GM20000 (cell line): ENCODE measurements around the gene TUBB2B.
A peak's percentile ranks its signal among the peaks of the same experiment; 100 is the strongest.

Experiments
- DNase-seq: peaks from one replicate; pipeline ENCODE4 v3.0.0; 2012; ENCODE audit warnings: low spot score
- TF ChIP-seq, protein P1 (sequence below): IDR thresholded peaks from 2 replicates; pipeline ENCODE4 v1.5.1; 2012; ENCODE audit warnings: mild to moderate bottlenecking, control low read depth; ENCODE audit errors: extremely low read depth, missing control alignments

The TUBB2B gene

DNA sequence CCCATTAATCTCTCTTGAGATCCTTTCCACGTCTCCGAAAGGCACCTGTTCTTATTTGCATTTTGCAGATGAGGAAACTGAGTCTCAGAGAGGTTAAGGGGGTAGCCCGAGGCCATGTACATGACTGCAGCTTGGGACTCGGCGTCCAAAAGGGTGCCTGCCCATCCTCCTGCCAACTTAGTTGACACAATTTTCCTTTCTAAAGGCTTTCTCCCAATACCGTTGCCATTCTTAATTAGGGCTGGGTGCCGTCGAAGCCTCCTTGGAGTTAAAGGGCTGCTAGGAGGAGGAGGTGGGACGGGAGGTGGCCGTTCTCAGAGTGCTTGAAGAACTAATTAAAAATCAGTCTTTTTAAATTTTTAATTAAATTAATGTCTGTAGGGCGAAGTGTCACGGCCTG lies 30.7 kb upstream of the TUBB2B start:
- TF ChIP-seq, protein P1, sequence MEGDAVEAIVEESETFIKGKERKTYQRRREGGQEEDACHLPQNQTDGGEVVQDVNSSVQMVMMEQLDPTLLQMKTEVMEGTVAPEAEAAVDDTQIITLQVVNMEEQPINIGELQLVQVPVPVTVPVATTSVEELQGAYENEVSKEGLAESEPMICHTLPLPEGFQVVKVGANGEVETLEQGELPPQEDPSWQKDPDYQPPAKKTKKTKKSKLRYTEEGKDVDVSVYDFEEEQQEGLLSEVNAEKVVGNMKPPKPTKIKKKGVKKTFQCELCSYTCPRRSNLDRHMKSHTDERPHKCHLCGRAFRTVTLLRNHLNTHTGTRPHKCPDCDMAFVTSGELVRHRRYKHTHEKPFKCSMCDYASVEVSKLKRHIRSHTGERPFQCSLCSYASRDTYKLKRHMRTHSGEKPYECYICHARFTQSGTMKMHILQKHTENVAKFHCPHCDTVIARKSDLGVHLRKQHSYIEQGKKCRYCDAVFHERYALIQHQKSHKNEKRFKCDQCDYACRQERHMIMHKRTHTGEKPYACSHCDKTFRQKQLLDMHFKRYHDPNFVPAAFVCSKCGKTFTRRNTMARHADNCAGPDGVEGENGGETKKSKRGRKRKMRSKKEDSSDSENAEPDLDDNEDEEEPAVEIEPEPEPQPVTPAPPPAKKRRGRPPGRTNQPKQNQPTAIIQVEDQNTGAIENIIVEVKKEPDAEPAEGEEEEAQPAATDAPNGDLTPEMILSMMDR, result no peak

DNA sequence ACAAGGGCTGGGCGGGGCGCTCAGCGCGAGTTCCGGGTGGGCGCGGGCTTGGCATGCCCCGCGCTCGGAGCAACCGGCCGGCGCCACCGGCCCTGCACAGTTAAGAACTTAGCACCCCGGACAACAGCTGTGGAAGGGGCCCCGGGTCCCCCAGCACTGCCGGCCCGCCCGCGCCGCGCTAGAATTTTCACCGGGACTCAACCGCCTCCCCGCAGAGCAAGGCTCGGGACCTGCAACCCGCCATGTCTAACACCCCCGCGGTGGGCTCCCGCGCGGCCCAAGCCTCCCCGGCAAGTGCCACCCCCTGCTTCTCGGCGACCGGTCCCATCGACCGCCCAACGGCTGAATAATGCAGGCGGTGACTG lies 26.1 kb upstream of the TUBB2B start:
- no peak for DNase-seq
- TF ChIP-seq, protein P1, result no peak

More for the DNA sequence above, 30.7 kb upstream of the TUBB2B start:
- DNase-seq, result no peak

DNA sequence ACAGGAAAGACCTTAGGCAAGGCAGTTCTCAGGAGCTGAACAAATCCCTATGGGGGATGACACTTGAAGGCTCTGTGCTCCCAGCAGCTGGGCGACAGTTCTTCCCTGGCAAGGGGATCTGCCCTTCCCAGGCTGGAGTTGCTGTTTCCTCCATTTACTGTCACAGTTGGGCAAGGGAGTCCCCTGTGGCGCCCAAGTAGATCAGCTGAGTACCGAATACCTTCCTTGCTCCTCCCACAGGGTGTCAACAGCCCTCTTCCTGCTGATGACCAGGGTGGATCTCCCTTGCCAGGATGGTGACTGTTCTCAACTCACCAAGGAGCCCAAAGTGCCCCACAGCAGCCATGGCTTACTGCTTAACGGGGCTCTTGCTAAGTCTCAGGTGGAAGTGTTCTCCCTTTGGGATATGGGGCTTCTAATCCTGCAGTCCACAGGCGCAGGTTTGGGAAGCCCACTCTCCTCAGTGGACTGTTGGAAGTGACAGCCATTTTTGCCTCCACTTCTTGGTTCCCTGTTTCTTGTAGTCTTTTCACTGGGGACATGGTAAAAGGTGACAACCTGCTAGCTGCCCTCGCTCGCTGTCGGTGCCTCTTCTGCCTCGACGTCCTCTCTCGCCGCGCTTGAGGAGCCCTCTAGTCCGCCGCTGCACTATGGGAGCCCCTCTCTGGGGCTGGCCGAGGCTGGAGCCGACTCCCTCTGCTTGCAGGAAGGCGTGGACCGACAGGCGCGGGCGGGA lies 25.6 kb upstream of the TUBB2B start:
- TF ChIP-seq, protein P1, result no peak
- no peak for DNase-seq

DNA sequence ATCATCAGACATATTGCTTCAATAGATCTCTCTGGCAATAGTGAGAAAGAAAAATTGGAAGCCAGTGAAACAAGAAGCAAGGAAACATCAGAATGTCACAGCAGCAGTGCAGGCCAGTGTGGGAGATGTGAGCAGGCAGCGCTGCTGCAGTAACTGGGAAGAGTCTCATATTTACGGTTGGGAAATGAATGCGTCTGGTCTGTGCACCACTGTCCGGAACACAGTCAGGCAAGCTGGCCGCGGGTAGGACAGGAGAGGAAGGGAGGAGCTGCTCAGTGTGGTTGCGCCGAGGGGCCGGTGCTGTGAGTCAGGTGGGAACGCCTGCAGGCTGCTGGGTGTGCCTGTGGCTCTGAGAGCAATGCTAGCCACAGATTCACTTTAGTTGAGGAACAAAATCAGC lies 24.9 kb upstream of the TUBB2B start:
- DNase-seq, result no peak
- TF ChIP-seq, protein P1, result no peak

DNA sequence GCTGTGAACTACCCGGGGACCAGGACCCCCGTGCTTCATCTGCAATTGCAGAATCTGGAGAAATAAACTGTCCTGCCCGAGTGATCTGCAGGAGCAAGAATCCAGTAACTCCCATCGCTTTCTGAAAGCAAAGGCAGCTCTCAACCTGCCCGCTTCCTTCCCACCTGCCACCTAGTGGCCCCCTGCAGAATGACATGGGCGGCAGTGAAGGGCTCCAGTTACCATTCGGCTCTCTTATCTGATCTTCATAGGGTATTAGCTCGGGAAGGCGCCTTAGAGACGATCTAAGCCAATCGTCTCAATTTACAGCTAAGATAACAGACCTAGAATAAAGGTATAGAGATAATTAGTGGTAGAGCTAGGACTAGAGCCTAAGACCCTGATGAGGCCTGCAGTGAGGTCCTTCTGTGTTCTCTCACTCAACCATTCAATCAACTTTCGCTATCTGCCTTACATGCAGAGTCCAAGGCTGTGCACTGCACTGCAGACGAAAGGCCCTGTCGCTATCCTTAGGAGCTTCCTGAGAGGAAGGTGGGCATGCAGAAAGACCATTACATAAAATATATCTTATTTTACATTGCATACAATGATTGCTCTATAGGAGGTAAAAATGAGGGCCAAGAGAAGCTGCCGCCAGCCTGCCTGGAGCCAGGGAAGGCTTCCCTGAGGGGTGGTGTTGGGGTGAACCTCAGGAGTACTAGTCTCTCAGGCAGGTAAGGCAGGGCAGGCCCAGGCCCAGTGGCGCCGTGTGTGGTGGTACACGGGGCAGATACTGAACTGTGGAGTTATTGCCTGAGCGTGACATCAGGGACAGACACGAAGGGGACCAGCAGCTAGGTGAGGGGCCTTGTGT lies 24.2 kb upstream of the TUBB2B start:
- DNase-seq, result peak; percentile 91
- TF ChIP-seq, protein P1, result peak; percentile 84

DNA sequence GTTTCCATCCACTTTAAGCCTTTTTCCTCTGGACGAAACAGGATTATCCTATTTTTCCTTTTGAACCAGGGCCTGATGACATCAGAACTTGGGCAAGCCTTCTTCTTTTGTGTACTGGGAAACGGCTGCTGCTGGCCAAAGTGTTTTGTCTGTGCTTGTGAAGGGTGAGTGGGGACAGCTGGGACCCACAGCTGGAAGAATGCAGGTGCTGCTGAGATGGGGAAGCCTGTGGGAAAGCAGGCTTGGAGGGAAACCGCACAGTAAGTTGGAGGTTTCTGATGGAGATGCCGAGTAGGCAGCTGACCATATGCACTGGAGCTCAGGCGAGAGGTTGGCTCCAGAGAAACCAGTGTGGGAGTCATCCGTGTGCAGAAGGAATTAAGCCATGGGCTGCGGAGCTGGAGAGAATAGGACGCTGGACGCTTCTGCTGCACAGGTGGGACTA lies 22.8 kb upstream of the TUBB2B start:
- no peak for DNase-seq
- TF ChIP-seq, protein P1, result no peak

DNA sequence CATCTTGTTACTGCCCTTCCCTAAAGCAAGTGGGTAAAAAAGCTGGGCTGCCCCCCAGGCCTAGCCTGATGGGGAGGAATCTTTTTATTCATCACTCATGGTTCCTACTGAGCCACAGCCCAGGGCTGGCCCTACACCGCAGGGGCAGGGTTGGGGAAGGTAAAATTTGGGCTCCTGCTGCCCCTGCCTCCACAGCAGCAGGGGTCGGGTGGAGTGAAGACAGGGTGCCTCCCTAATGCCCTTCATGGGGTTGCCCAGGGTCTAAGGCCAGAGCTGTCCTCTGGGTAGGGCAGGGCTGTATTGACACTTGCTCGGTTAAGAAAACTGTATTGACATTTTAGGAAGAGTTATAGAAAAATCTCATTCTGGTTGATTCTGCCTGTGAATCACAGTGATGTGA lies 22.4 kb upstream of the TUBB2B start:
- DNase-seq, result no peak
- TF ChIP-seq, protein P1, result no peak
